ENCODE data around the gene EPB41L5.
"Not testable (repeated sequence)": the region's sequence is repeated elsewhere in the genome, so short reads cannot be mapped to it uniquely, and the experiment has no call there.

The EPB41L5 gene

GRCh38 chr2:120148669-120149068, 135.8 kb downstream of the EPB41L5 start:
- DNase-seq: no peak

GRCh38 chr2:120149406-120149805, 136.5 kb downstream of the EPB41L5 start:
- DNase-seq: no peak

- no peak for DNase-seq
Observed at GRCh38 chr2:120150040-120150482, 137.2 kb downstream of the EPB41L5 start.

GRCh38 chr2:120155308-120155707, 142.4 kb downstream of the EPB41L5 start:
- DNase-seq: no peak

GRCh38 chr2:120158658-120159057, 145.8 kb downstream of the EPB41L5 start:
- DNase-seq: not testable (repeated sequence)

GRCh38 chr2:120161190-120161589, 148.3 kb downstream of the EPB41L5 start:
- DNase-seq: no peak

GRCh38 chr2:120162716-120163115, 149.8 kb downstream of the EPB41L5 start:
- no peak for DNase-seq

- no peak for DNase-seq
Observed at GRCh38 chr2:120167272-120167671, 154.4 kb downstream of the EPB41L5 start.

- DNase-seq: no peak
Observed at GRCh38 chr2:120169020-120169419, 156.1 kb downstream of the EPB41L5 start.

GRCh38 chr2:120174963-120175581, 162.2 kb downstream of the EPB41L5 start:
- DNase-seq: peak; percentile 53

GRCh38 chr2:120176526-120176925, 163.6 kb downstream of the EPB41L5 start:
- no peak for DNase-seq

GRCh38 chr2:120177001-120177621, 164.2 kb downstream of the EPB41L5 start:
- peak; percentile 76 for DNase-seq

GRCh38 chr2:120177973-120178372, 165.1 kb downstream of the EPB41L5 start:
- DNase-seq: no peak

GRCh38 chr2:120179396-120179795, 166.5 kb downstream of the EPB41L5 start:
- DNase-seq: no peak

GRCh38 chr2:120180066-120180465, 167.2 kb downstream of the EPB41L5 start:
- no peak for DNase-seq

GRCh38 chr2:120182019-120182560, 169.2 kb downstream of the EPB41L5 start:
- no peak for DNase-seq

GRCh38 chr2:120189189-120189588, 176.3 kb downstream of the EPB41L5 start:
- DNase-seq: no peak

GRCh38 chr2:120192280-120192679, 179.4 kb downstream of the EPB41L5 start:
- DNase-seq: no peak

- no peak for DNase-seq
Observed at GRCh38 chr2:120195553-120195952, 182.7 kb downstream of the EPB41L5 start.

- not testable (repeated sequence) for DNase-seq
Observed at GRCh38 chr2:120199817-120200459, 187.1 kb downstream of the EPB41L5 start.

GRCh38 chr2:120203251-120204021, 190.6 kb downstream of the EPB41L5 start:
- DNase-seq: peak; percentile 43

GRCh38 chr2:120204022-120204405, 191.1 kb downstream of the EPB41L5 start:
- no peak for DNase-seq

GRCh38 chr2:120204417-120204816, 191.5 kb downstream of the EPB41L5 start:
- DNase-seq: no peak
